HepG2 (cell line): ENCODE results near the gene MMP25. TPM values are rescaled to one million over a fixed set of nuclear protein-coding genes. Genes with fewer than 3 reads are reported as not detected.
A peak's percentile ranks its signal among the peaks of the same experiment; 100 is the strongest.

Experiments used
- ATF6 ChIP-seq: sonication (generic); formaldehyde crosslinking; conservative IDR thresholded peaks from 2 replicates; pipeline ENCODE4 v1.4.0; 2020; ENCODE audit warnings: missing genetic modification reagents
- FLYWCH1 ChIP-seq: sonication (generic); formaldehyde crosslinking; IDR thresholded peaks from 2 replicates; pipeline ENCODE4 v1.8.1; 2023; ENCODE audit warnings: mild to moderate bottlenecking, missing genetic modification reagents
- SIX1 ChIP-seq: sonication (generic); formaldehyde crosslinking; IDR thresholded peaks from 2 replicates; pipeline ENCODE4 v1.4.0; 2020; ENCODE audit warnings: missing genetic modification reagents, borderline replicate concordance
- STAT6 ChIP-seq: sonication (generic); formaldehyde crosslinking; IDR thresholded peaks from 2 replicates; pipeline ENCODE4 v1.4.0; 2020; ENCODE audit warnings: missing genetic modification reagents, mild to moderate bottlenecking, borderline replicate concordance
- TAF15 ChIP-seq: fragments of 200-400 bp; formaldehyde crosslinking; IDR thresholded peaks from one replicate; pipeline ENCODE4 v1.6.1; 2018; ENCODE audit warnings: mild to moderate bottlenecking, low read depth, low read length; ENCODE audit not compliant: poor library complexity, severe bottlenecking
- ZBTB25 ChIP-seq: IDR thresholded peaks from 2 replicates; pipeline ENCODE4 v1.6.1; 2018; ENCODE audit warnings: missing genetic modification reagents
- ZNF253 ChIP-seq: sonication (generic); formaldehyde crosslinking; IDR thresholded peaks from 2 replicates; pipeline ENCODE4 v1.8.0; 2022; ENCODE audit warnings: mild to moderate bottlenecking, missing genetic modification reagents, borderline replicate concordance
- ZNF317 ChIP-seq: sonication (generic); formaldehyde crosslinking; IDR thresholded peaks from 2 replicates; pipeline ENCODE4 v1.5.0; 2020; ENCODE audit warnings: mild to moderate bottlenecking, missing genetic modification reagents
- ZNF331 ChIP-seq: sonication (generic); formaldehyde crosslinking; IDR thresholded peaks from 2 replicates; pipeline ENCODE4 v1.4.0; 2020; ENCODE audit warnings: missing genetic modification reagents
- ZNF33A ChIP-seq: sonication (generic); formaldehyde crosslinking; IDR thresholded peaks from 2 replicates; pipeline ENCODE4 v1.5.1; 2020; ENCODE audit warnings: missing genetic modification reagents, mild to moderate bottlenecking, moderate library complexity, borderline replicate concordance
- ZNF407 ChIP-seq: sonication (generic); formaldehyde crosslinking; IDR thresholded peaks from one replicate; pipeline ENCODE4 v1.5.1; 2020; ENCODE audit warnings: mild to moderate bottlenecking, missing genetic modification reagents; ENCODE audit errors: not compliant biosample characterization
- ZSCAN5A ChIP-seq: sonication (generic); formaldehyde crosslinking; IDR thresholded peaks from 2 replicates; pipeline ENCODE4 v1.8.0; 2022; ENCODE audit warnings: mild to moderate bottlenecking, missing genetic modification reagents, borderline replicate concordance
- polyA plus RNA-seq, 8 experiments: library from polyadenylated mRNA; depleted of rRNA in 3 of 8; stranded (reverse) in 7 of 8; unstranded in 1 of 8; fragments of >200 nt; fragmentation: Illumina TruSeq in 4 of 8; extraction: Trizol in 4 of 8; gene quantifications; 2 replicates each; pipeline versions ENCODE4 v1.2.1 to v1.2.3, GENCODE V29; 2011 to 2016; ENCODE audit warnings: low read depth in 4 of 8, missing spikeins in 1 of 8, mixed read lengths in 1 of 8; ENCODE audit not compliant: insufficient read depth in 1 of 8
- total RNA-seq, 5 experiments: library from RNA; depleted of rRNA; stranded (reverse); fragments of >200 nt; fragmentation: Illumina TruSeq; extraction: Trizol; gene quantifications; 2 replicates each; pipeline ENCODE4 v1.2.3, GENCODE V29; 2016; ENCODE audit warnings: low read depth in 1 of 5

The MMP25 gene
- total and polyA plus RNA-seq, 2 of the 13 experiments (the other 11 are each of a cell fraction or from before 2014, with no cell fraction given), result 0.04 to 0.08 TPM

GRCh38 chr16:3106205-3106928 lies 60.0 kb downstream of the MMP25 start (continued):
- TF ChIP-seq TAF15 (no peak), ZNF253 (CRISPR knock-in tag) (no peak), ZNF331 (CRISPR knock-in tag) (peak; percentile 75), FLYWCH1 (CRISPR knock-in tag) (no peak), SIX1 (CRISPR knock-in tag) (peak; percentile 42; the same call in 1 of the 2 replicates), ZNF317 (CRISPR knock-in tag) (no peak), ZSCAN5A (CRISPR knock-in tag) (no peak), ZNF407 (no peak), STAT6 (CRISPR knock-in tag) (0 out of 2 replicates have a peak, but pooled peaks have one; percentile 33), ZBTB25 (CRISPR knock-in tag) (peak; percentile 86), ZNF33A (CRISPR knock-in tag) (no peak), ATF6 (CRISPR knock-in tag) (no peak)
